HEK293 (cell line): ENCODE results near the gene UROD.

Experiments used
- ZNF112 ChIP-seq: fragments of 450-650 bp; formaldehyde crosslinking; IDR thresholded peaks from 2 replicates; pipeline ENCODE4 v1.5.0; 2017; ENCODE audit warnings: missing biosample characterization, missing genetic modification characterization
- ZNF121 ChIP-seq: fragments of 450-650 bp; formaldehyde crosslinking; IDR thresholded peaks from 2 replicates; pipeline ENCODE4 v1.5.1; 2016; ENCODE audit warnings: missing biosample characterization, missing genetic modification characterization
- ZNF133 ChIP-seq: fragments of 450-650 bp; formaldehyde crosslinking; IDR thresholded peaks from 2 replicates; pipeline ENCODE4 v1.5.1; 2016; ENCODE audit warnings: missing biosample characterization, missing genetic modification characterization
- ZNF138 ChIP-seq: fragments of 450-650 bp; formaldehyde crosslinking; IDR thresholded peaks from 2 replicates; pipeline ENCODE4 v1.5.1; 2016; ENCODE audit warnings: missing biosample characterization, missing genetic modification characterization, borderline replicate concordance
- ZNF16 ChIP-seq: fragments of 450-650 bp; formaldehyde crosslinking; IDR thresholded peaks from 2 replicates; pipeline ENCODE4 v1.5.1; 2016; ENCODE audit warnings: low read depth, missing biosample characterization, missing genetic modification characterization
- ZNF274 ChIP-seq, 2 experiments: fragments of 200-500 bp in 1 of 2; fragments of 450-650 bp in 1 of 2; sonication (Bioruptor generic) in 1 of 2; formaldehyde crosslinking in 1 of 2; IDR thresholded peaks; 2 replicates each; pipeline versions ENCODE4 v1.5.1 to v1.6.1; 2014 to 2016; ENCODE audit warnings: borderline replicate concordance in 1 of 2, inconsistent platforms in 1 of 2, low read length in 1 of 2, missing biosample characterization in 1 of 2, missing genetic modification characterization in 1 of 2
- ZNF501 ChIP-seq: fragments of 450-650 bp; formaldehyde crosslinking; IDR thresholded peaks from 2 replicates; pipeline ENCODE4 v1.5.1; 2016; ENCODE audit warnings: missing biosample characterization, missing genetic modification characterization
- ZNF629 ChIP-seq: fragments of 450-650 bp; formaldehyde crosslinking; IDR thresholded peaks from 2 replicates; pipeline ENCODE4 v1.5.1; 2017; ENCODE audit warnings: missing biosample characterization, missing genetic modification characterization
- ZNF785 ChIP-seq: fragments of 450-650 bp; formaldehyde crosslinking; IDR thresholded peaks from 2 replicates; pipeline ENCODE4 v1.5.1; 2016; ENCODE audit warnings: missing biosample characterization, missing genetic modification characterization
- TF ChIP-seq, protein P1 (sequence below): fragments of 450-650 bp; formaldehyde crosslinking; IDR thresholded peaks from 2 replicates; pipeline ENCODE4 v1.5.1; 2016; ENCODE audit warnings: missing biosample characterization, missing genetic modification characterization
- TF ChIP-seq, protein P2 (sequence below): fragments of 450-650 bp; formaldehyde crosslinking; optimal IDR thresholded peaks from 2 replicates; pipeline ENCODE3; 2016; ENCODE audit warnings: missing biosample characterization, mild to moderate bottlenecking, missing genetic modification characterization
- TF ChIP-seq, protein P3 (sequence below): fragments of 450-650 bp; IDR thresholded peaks from 2 replicates; pipeline ENCODE4 v1.5.1; 2018; ENCODE audit warnings: missing biosample characterization, mild to moderate bottlenecking, missing genetic modification characterization
- TF ChIP-seq, protein P4 (sequence below): fragments of 450-650 bp; formaldehyde crosslinking; IDR thresholded peaks from 2 replicates; pipeline ENCODE4 v1.5.1; 2016; ENCODE audit warnings: missing biosample characterization, missing genetic modification characterization

DNA sequence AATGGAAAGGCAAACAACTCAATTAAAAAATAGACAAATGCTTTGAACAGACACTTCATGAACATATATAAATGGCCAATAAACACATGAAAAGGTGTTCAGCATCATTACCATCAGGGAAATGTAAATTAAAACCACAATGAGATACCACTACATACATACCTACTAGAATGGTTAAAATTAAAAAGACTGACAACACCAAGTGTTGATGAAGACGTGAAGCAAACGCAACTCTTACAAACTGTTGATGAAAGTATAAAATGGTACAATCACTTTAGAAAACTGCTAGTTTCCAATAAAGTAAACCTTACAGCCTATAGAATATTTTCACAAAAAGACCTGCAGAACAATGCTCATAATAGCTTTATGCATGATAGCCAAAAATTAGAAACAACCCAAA, 35.8 kb upstream of the UROD start:
- TF ChIP-seq ZNF501 (tag by site-specific recombination) (no peak), ZNF112 (tag by site-specific recombination) (no peak), ZNF274 (IDR thresholded peaks at IDR 0.05; ENCODE audit: low read length) (no peak), ZNF274 (tag by site-specific recombination; IDR thresholded peaks at IDR 0.05; ENCODE audit: borderline replicate concordance) (no peak), ZNF785 (tag by site-specific recombination) (no peak), ZNF138 (tag by site-specific recombination) (no peak), ZNF629 (tag by site-specific recombination) (no peak), ZNF121 (tag by site-specific recombination) (no peak), ZNF133 (tag by site-specific recombination) (no peak), ZNF16 (no peak)
- TF ChIP-seq, protein P1, sequence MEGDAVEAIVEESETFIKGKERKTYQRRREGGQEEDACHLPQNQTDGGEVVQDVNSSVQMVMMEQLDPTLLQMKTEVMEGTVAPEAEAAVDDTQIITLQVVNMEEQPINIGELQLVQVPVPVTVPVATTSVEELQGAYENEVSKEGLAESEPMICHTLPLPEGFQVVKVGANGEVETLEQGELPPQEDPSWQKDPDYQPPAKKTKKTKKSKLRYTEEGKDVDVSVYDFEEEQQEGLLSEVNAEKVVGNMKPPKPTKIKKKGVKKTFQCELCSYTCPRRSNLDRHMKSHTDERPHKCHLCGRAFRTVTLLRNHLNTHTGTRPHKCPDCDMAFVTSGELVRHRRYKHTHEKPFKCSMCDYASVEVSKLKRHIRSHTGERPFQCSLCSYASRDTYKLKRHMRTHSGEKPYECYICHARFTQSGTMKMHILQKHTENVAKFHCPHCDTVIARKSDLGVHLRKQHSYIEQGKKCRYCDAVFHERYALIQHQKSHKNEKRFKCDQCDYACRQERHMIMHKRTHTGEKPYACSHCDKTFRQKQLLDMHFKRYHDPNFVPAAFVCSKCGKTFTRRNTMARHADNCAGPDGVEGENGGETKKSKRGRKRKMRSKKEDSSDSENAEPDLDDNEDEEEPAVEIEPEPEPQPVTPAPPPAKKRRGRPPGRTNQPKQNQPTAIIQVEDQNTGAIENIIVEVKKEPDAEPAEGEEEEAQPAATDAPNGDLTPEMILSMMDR, result no peak
- TF ChIP-seq, protein P2, sequence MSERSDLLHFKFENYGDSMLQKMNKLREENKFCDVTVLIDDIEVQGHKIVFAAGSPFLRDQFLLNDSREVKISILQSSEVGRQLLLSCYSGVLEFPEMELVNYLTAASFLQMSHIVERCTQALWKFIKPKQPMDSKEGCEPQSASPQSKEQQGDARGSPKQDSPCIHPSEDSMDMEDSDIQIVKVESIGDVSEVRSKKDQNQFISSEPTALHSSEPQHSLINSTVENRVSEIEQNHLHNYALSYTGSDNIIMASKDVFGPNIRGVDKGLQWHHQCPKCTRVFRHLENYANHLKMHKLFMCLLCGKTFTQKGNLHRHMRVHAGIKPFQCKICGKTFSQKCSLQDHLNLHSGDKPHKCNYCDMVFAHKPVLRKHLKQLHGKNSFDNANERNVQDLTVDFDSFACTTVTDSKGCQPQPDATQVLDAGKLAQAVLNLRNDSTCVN (tag by site-specific recombination), result no peak
- TF ChIP-seq, protein P3, sequence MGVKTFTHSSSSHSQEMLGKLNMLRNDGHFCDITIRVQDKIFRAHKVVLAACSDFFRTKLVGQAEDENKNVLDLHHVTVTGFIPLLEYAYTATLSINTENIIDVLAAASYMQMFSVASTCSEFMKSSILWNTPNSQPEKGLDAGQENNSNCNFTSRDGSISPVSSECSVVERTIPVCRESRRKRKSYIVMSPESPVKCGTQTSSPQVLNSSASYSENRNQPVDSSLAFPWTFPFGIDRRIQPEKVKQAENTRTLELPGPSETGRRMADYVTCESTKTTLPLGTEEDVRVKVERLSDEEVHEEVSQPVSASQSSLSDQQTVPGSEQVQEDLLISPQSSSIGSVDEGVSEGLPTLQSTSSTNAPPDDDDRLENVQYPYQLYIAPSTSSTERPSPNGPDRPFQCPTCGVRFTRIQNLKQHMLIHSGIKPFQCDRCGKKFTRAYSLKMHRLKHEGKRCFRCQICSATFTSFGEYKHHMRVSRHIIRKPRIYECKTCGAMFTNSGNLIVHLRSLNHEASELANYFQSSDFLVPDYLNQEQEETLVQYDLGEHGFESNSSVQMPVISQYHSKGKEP (tag by site-specific recombination), result no peak
- TF ChIP-seq, protein P4, sequence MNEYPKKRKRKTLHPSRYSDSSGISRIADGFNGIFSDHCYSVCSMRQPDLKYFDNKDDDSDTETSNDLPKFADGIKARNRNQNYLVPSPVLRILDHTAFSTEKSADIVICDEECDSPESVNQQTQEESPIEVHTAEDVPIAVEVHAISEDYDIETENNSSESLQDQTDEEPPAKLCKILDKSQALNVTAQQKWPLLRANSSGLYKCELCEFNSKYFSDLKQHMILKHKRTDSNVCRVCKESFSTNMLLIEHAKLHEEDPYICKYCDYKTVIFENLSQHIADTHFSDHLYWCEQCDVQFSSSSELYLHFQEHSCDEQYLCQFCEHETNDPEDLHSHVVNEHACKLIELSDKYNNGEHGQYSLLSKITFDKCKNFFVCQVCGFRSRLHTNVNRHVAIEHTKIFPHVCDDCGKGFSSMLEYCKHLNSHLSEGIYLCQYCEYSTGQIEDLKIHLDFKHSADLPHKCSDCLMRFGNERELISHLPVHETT (tag by site-specific recombination), result no peak
